Cardiac septum (tissue), 1 donor: ENCODE measurements around the gene FGF10. TPM values are rescaled to one million over a fixed set of nuclear protein-coding genes. Genes with fewer than 3 reads are reported as not detected.

ENCODE experiments used
- DNase-seq: peaks from one replicate; pipeline ENCODE4 v3.0.0-alpha.2; 2020; ENCODE audit warnings: low spot score
- intact Hi-C: fragments of 100-400 bp; cut with DNase I; formaldehyde crosslinking; loops from one replicate; pipeline ENCODE4 v1.14.0; 2022
- total RNA-seq: library from RNA; stranded (reverse); fragmentation: NEBNext Ultra II Directional; extraction: Animal tissue kit (Norgen Biotek cat#: 25700); gene quantifications from one replicate; pipeline ENCODE4 v1.2.1, GENCODE V29; 2021
- donor health status: DM: no; HTN: no; CAD: no.

FGF10 gene
- total RNA-seq, 1 donor from 2014 or later = 0.32 TPM

- intact Hi-C loops = no loop called here
- no peak for DNase-seq
Measured at GRCh38 chr5:44361342-44362001, 27.7 kb downstream of the FGF10 start.

- no peak for DNase-seq
- intact Hi-C loops = no loop called here
Measured at GRCh38 chr5:44360919-44361318, 28.3 kb downstream of the FGF10 start.

- intact Hi-C loops = no loop called here
- no peak for DNase-seq
Measured at GRCh38 chr5:44358421-44358820, 30.8 kb downstream of the FGF10 start.

GRCh38 chr5:44356231-44356630 is 33.0 kb downstream of the FGF10 start:
- no peak for DNase-seq
- intact Hi-C loops = no loop called here

GRCh38 chr5:44345871-44346270 is 43.3 kb downstream of the FGF10 start:
- DNase-seq = no peak
- intact Hi-C loops = no loop called here

GRCh38 chr5:44336708-44337107 is 52.5 kb downstream of the FGF10 start:
- intact Hi-C loops = no loop called here
- no peak for DNase-seq

- intact Hi-C loops = loop anchor here (5.0 kb wide), 1 partner anchor 602 kb away; no protein-coding TSS in a partner anchor
- no peak for DNase-seq
Measured at GRCh38 chr5:44334622-44335021, 54.6 kb downstream of the FGF10 start.

- no peak for DNase-seq
- intact Hi-C loops = loop anchor here (5.0 kb wide), 1 partner anchor 600 kb away; no protein-coding TSS in a partner anchor
Measured at GRCh38 chr5:44332285-44332971, 56.8 kb downstream of the FGF10 start.

GRCh38 chr5:44331471-44332050 is 57.7 kb downstream of the FGF10 start:
- intact Hi-C loops = loop anchor here (5.0 kb wide), 1 partner anchor 599 kb away; no protein-coding TSS in a partner anchor
- DNase-seq = no peak

GRCh38 chr5:44329716-44330115 is 59.5 kb downstream of the FGF10 start:
- no peak for DNase-seq
- intact Hi-C loops = loop anchor here (5.0 kb wide), 1 partner anchor 597 kb away; no protein-coding TSS in a partner anchor

GRCh38 chr5:44321144-44321725 is 68.0 kb downstream of the FGF10 start:
- intact Hi-C loops = no loop called here

GRCh38 chr5:44320188-44320587 is 69.0 kb downstream of the FGF10 start:
- intact Hi-C loops = no loop called here
- no peak for DNase-seq

More at GRCh38 chr5:44321144-44321725, 68.0 kb downstream of the FGF10 start:
- no peak for DNase-seq

- no peak for DNase-seq
- intact Hi-C loops = no loop called here
Measured at GRCh38 chr5:44318883-44319282, 70.3 kb downstream of the FGF10 start.

GRCh38 chr5:44312374-44312773 is 76.8 kb downstream of the FGF10 start:
- intact Hi-C loops = no loop called here
- DNase-seq = no peak

- intact Hi-C loops = no loop called here
- no peak for DNase-seq
Measured at GRCh38 chr5:44300551-44300950, 88.7 kb downstream of the FGF10 start.

- intact Hi-C loops = no loop called here
- DNase-seq = no peak
Measured at GRCh38 chr5:44299394-44299793, 89.8 kb downstream of the FGF10 start.

- intact Hi-C loops = no loop called here
- no peak for DNase-seq
Measured at GRCh38 chr5:44294516-44294915, 94.7 kb downstream of the FGF10 start.

GRCh38 chr5:44292736-44293135 is 96.5 kb downstream of the FGF10 start:
- intact Hi-C loops = no loop called here
- DNase-seq = no peak

GRCh38 chr5:44278469-44278868 is 110.8 kb downstream of the FGF10 start:
- intact Hi-C loops = no loop called here
- no peak for DNase-seq

GRCh38 chr5:44275908-44276307 is 113.3 kb downstream of the FGF10 start:
- intact Hi-C loops = no loop called here
- DNase-seq = no peak
